Erythroblast (primary cell): ENCODE measurements around the gene SFXN5.

Experiments used
- GATA1 ChIP-seq: IDR thresholded peaks from 2 replicates; pipeline ENCODE4 v1.6.1; 2011; ENCODE audit warnings: low read depth, mild to moderate bottlenecking, control low read depth, low read length, moderate library complexity
- POLR2A ChIP-seq: IDR thresholded peaks from 2 replicates; pipeline ENCODE4 v1.6.1; 2011; ENCODE audit warnings: mild to moderate bottlenecking, low read length

GRCh38 chr2:72990695-72991438, 80.6 kb downstream of the SFXN5 start:
- no peak for TF ChIP-seq POLR2A
- no peak for TF ChIP-seq GATA1
